IMR-90 (cell line): ENCODE results near the gene ZNF831. TPM values are rescaled to one million over a fixed set of nuclear protein-coding genes. Genes with fewer than 3 reads are reported as not detected.

Experiments used
- ATAC-seq: fragments of 200-7000 bp; cut with Tn5 transposase; 2 replicates; pipeline ENCODE4 v1.9.1; 2020; ENCODE audit warnings: low read depth, mild to moderate bottlenecking, moderate library complexity
- BruUV-seq: library from RNA; stranded (reverse); fragments of 400-500 nt; replicated peaks from 2 replicates; lab custom pipeline; 2021; lab: Mats Ljungman, UMichigan
- CTCF ChIA-PET: fragments of 300-600 bp; formaldehyde crosslinking; extraction: SDS; loops from one replicate; lab custom pipeline; 2021; ENCODE audit warnings: antibody characterized with exemption; lab: Yijun Ruan, JAX
- POLR2A ChIA-PET: fragments of 300-600 bp; sonication (Branson Sonifier 250); formaldehyde crosslinking; loops from one replicate; lab custom pipeline; 2022; ENCODE audit warnings: antibody characterized with exemption; ENCODE audit not compliant: unreplicated experiment; lab: Charles Lee
- DNase-seq: peaks from one replicate; pipeline ENCODE4 v3.0.0; 2013
- H2AFZ ChIP-seq: replicated peaks from 2 replicates; pipeline ENCODE3; 2013; ENCODE audit warnings: low read length, mild to moderate bottlenecking; ENCODE audit not compliant: poor library complexity
- H2AK5ac ChIP-seq: 2 replicates; pipeline ENCODE4 v1.6.1; 2013; ENCODE audit warnings: low read depth, low read length, inconsistent platforms
- H2AK9ac ChIP-seq: replicated peaks from 2 replicates; pipeline ENCODE3; 2013; ENCODE audit warnings: mild to moderate bottlenecking, low read depth, low read length, moderate library complexity; ENCODE audit not compliant: poor library complexity
- H2BK120ac ChIP-seq: 2 replicates; pipeline ENCODE4 v1.6.1; 2013; ENCODE audit warnings: low read depth, low read length, inconsistent platforms
- H2BK15ac ChIP-seq: 3 replicates; pipeline ENCODE4 v1.6.1; 2013; ENCODE audit warnings: low read depth, low read length, inconsistent platforms
- H2BK20ac ChIP-seq: 2 replicates; pipeline ENCODE4 v1.6.1; 2013; ENCODE audit warnings: low read depth, mild to moderate bottlenecking, inconsistent platforms, low read length, moderate library complexity
- H2BK5ac ChIP-seq: 2 replicates; pipeline ENCODE4 v1.6.1; 2013; ENCODE audit warnings: mild to moderate bottlenecking, low read depth, low read length, inconsistent platforms; ENCODE audit not compliant: poor library complexity, severe bottlenecking
- H3K14ac ChIP-seq: replicated peaks from 2 replicates; pipeline ENCODE4 v1.6.1; 2013; ENCODE audit warnings: low read depth, low read length, inconsistent platforms
- H3K18ac ChIP-seq: 2 replicates; pipeline ENCODE4 v1.6.1; 2013; ENCODE audit warnings: low read depth, low read length, control low read depth
- H3K23ac ChIP-seq: 2 replicates; pipeline ENCODE4 v1.6.1; 2013; ENCODE audit warnings: low read depth, low read length, inconsistent platforms
- H3K27ac ChIP-seq: 2 replicates; pipeline ENCODE4 v1.5.1; 2013; ENCODE audit warnings: mild to moderate bottlenecking, control low read depth, low read length; ENCODE audit not compliant: insufficient read depth
- H3K27me3 ChIP-seq: 2 replicates; pipeline ENCODE4 v1.6.1; 2013; ENCODE audit warnings: low read length; ENCODE audit not compliant: control insufficient read depth, insufficient read depth
- H3K36me3 ChIP-seq: 2 replicates; pipeline ENCODE4 v1.6.1; 2013; ENCODE audit warnings: low read length, mixed read lengths; ENCODE audit not compliant: control insufficient read depth, insufficient read depth
- H3K4ac ChIP-seq: 2 replicates; pipeline ENCODE4 v1.6.1; 2013; ENCODE audit warnings: low read depth, low read length, inconsistent platforms
- H3K4me1 ChIP-seq: 2 replicates; pipeline ENCODE4 v1.6.1; 2013; ENCODE audit warnings: low read length, mixed read lengths; ENCODE audit not compliant: control insufficient read depth, insufficient read depth
- H3K4me2 ChIP-seq: 2 replicates; pipeline ENCODE4 v1.6.1; 2013; ENCODE audit warnings: low read depth, mild to moderate bottlenecking, control low read depth, low read length, moderate library complexity
- H3K4me3 ChIP-seq: 2 replicates; pipeline ENCODE4 v1.5.1; 2013; ENCODE audit warnings: low read depth, mild to moderate bottlenecking, control low read depth, low read length, moderate library complexity; ENCODE audit not compliant: insufficient read depth
- H3K56ac ChIP-seq: 2 replicates; pipeline ENCODE4 v1.6.1; 2013; ENCODE audit warnings: low read length, inconsistent platforms; ENCODE audit not compliant: insufficient read depth; ENCODE audit errors: extremely low read depth
- H3K79me1 ChIP-seq, 2 experiments: 2 replicates each; pipeline ENCODE4 v1.6.1; 2013; ENCODE audit warnings: low read length in 2 of 2, inconsistent platforms in 1 of 2, low read depth in 1 of 2
- H3K9ac ChIP-seq: 2 replicates; pipeline ENCODE4 v1.6.1; 2013; ENCODE audit warnings: low read depth, low read length, control low read depth
- H3K9me1 ChIP-seq: 2 replicates; pipeline ENCODE4 v1.6.1; 2013; ENCODE audit warnings: low read length, inconsistent platforms; ENCODE audit not compliant: insufficient read depth
- H3K9me3 ChIP-seq: 2 replicates; pipeline ENCODE4 v1.6.1; 2013; ENCODE audit warnings: low read length; ENCODE audit not compliant: control insufficient read depth, insufficient read depth
- H4K20me1 ChIP-seq: 2 replicates; pipeline ENCODE4 v1.6.1; 2013; ENCODE audit warnings: low read length, inconsistent platforms; ENCODE audit not compliant: insufficient read depth
- H4K5ac ChIP-seq: 2 replicates; pipeline ENCODE4 v1.6.1; 2013; ENCODE audit warnings: mild to moderate bottlenecking, low read depth, low read length, control low read depth
- H4K8ac ChIP-seq, 2 experiments: 2 replicates each; pipeline ENCODE4 v1.6.1; 2013; ENCODE audit warnings: low read depth in 2 of 2, low read length in 2 of 2, control low read depth in 1 of 2, inconsistent platforms in 1 of 2
- H4K91ac ChIP-seq: 2 replicates; pipeline ENCODE4 v1.6.1; 2013; ENCODE audit warnings: low read depth, low read length, inconsistent platforms; ENCODE audit not compliant: insufficient read depth
- CEBPB ChIP-seq: IDR thresholded peaks from 2 replicates; pipeline ENCODE4 v1.6.1; 2012; ENCODE audit warnings: low read depth, low read length, improper control_type of control experiment
- CHD1 ChIP-seq: IDR thresholded peaks from 2 replicates; pipeline ENCODE4 v1.6.1; 2012; ENCODE audit warnings: low read depth, low read length, improper control_type of control experiment
- FOS ChIP-seq: fragments of 150-350 bp; IDR thresholded peaks from 2 replicates; pipeline ENCODE4 v1.6.1; 2016; ENCODE audit warnings: low read depth, low read length
- MXI1 ChIP-seq: IDR thresholded peaks from 2 replicates; pipeline ENCODE4 v1.6.1; 2012; ENCODE audit warnings: low read depth, mild to moderate bottlenecking, low read length, moderate library complexity, borderline replicate concordance
- NFE2L2 ChIP-seq: fragments of 150-350 bp; IDR thresholded peaks from 2 replicates; pipeline ENCODE4 v1.6.1; 2016; ENCODE audit warnings: low read depth, mild to moderate bottlenecking, low read length
- POLR2A ChIP-seq: IDR thresholded peaks from 2 replicates; pipeline ENCODE4 v1.6.1; 2012; ENCODE audit warnings: mild to moderate bottlenecking, low read depth, low read length
- RAD21 ChIP-seq: IDR thresholded peaks from 2 replicates; pipeline ENCODE4 v1.6.1; 2012; ENCODE audit warnings: low read length, improper control_type of control experiment
- RCOR1 ChIP-seq: IDR thresholded peaks from 2 replicates; pipeline ENCODE4 v1.6.1; 2012; ENCODE audit warnings: mild to moderate bottlenecking, low read length, improper control_type of control experiment; ENCODE audit not compliant: insufficient replicate concordance
- SMC3 ChIP-seq: fragments of 150-350 bp; IDR thresholded peaks from 2 replicates; pipeline ENCODE4 v1.6.1; 2016; ENCODE audit warnings: low read depth, mild to moderate bottlenecking, antibody characterized with exemption, low read length, moderate library complexity
- WGBS, 2 experiments: methylation state at CpG; one replicate each; pipeline versions ENCODE4 v1.1.5 to v1.1.7; 2013; ENCODE audit warnings: missing lambda C conversion rate in 2 of 2; ENCODE audit not compliant: insufficient read length in 1 of 2; ENCODE audit errors: extremely low coverage in 2 of 2; 5-methylcytosine and 5-hydroxymethylcytosine counted together
- dilution Hi-C: fragments of 300-500 bp; cut with HindIII; formaldehyde crosslinking; loops from one replicate; pipeline ENCODE4 v1.14.3; 2018; ENCODE audit warnings: low sequenced_read_pairs; ENCODE audit not compliant: unreplicated experiment
- in situ Hi-C: fragments of 300-500 bp; cut with MboI; formaldehyde crosslinking; loops from 3 replicates; pipeline ENCODE4 v1.14.3; 2019; ENCODE audit warnings: low sequenced_read_pairs, inconsistent platforms, mixed read lengths
- intact Hi-C: fragments of 100-400 bp; cut with micrococcal nuclease; formaldehyde crosslinking; loops from 2 replicates; pipeline ENCODE4 v1.10.0; 2022
- polyA plus RNA-seq, 3 experiments: library from polyadenylated mRNA; depleted of rRNA; stranded (reverse); fragments of >200 nt; gene quantifications; 2 replicates each; pipeline ENCODE4 v1.2.3, GENCODE V29; 2012; ENCODE audit warnings: low replicate concordance in 1 of 3
- total RNA-seq: library from RNA; depleted of rRNA; stranded (reverse); fragments of >200 nt; gene quantifications from 2 replicates; pipeline ENCODE4 v1.2.3, GENCODE V29; 2012
- TF ChIP-seq, protein P1 (sequence below): fragments of 150-350 bp; IDR thresholded peaks from 2 replicates; pipeline ENCODE4 v1.6.1; 2017; ENCODE audit warnings: mild to moderate bottlenecking, antibody characterized with exemption, low read length, low read depth
- TF ChIP-seq, protein P2 (sequence below): conservative IDR thresholded peaks from 2 replicates; pipeline ENCODE4 v1.5.1; 2012; ENCODE audit warnings: mild to moderate bottlenecking, low read depth, low read length, improper control_type of control experiment
- TF ChIP-seq, protein P3 (sequence below): fragments of 150-350 bp; IDR thresholded peaks from 2 replicates; pipeline ENCODE4 v1.6.1; 2016; ENCODE audit warnings: low read depth, mild to moderate bottlenecking, low read length, moderate library complexity, borderline replicate concordance

Gene ZNF831
- total and polyA plus RNA-seq, 2 of the 4 experiments (the other 2 are of a cell fraction): not detected

DNA sequence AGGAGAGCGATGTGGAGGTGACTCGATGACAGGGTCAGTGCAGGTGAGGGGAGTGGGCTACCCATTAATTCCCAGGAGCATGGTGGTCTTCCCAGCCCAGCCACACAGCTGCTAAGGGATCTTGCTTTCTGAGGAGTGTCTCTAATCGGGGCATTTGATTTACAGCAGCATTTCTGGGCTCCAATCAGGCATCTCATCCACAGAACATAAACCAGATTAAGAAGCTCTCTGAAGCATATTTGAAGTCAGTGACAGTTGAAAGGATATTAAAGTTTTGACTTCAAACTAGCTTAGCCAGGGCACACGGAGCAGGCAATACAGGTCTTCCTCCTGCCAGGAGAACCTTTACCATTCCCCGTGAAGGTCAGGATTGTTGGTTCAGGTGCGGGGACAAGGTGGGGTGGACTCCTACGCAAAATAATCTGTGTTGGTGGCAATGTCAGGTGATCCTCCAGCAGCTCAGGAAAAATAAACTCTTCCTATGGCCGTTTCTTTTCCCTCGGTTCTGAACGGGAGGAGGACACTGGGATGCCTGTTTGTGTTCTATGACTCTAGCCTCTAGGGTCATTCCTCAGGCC is 39.9 kb upstream of the ZNF831 start:
- Histone ChIP-seq H2BK15ac (no peak overlapping the region), H3K4me3 (no peak overlapping the region), H3K4ac (no peak overlapping the region), H3K27ac (no peak overlapping the region), H3K4me2 (no peak overlapping the region), H2BK20ac (no peak overlapping the region), H3K9ac (no peak overlapping the region), H2AFZ (no peak overlapping the region), H4K8ac (no peak overlapping the region), H3K18ac (no peak overlapping the region), H3K23ac (no peak overlapping the region), H2AK5ac (no peak overlapping the region), H3K14ac (no peak overlapping the region), H4K20me1 (no peaks in the 10 kb centered on the region), H3K9me3 (no peaks in the 10 kb centered on the region), H2AK9ac (no peak overlapping the region), H4K91ac (no peak overlapping the region), H4K5ac (no peak overlapping the region), H2BK120ac (no peak overlapping the region), H3K79me1 (no peaks in the 10 kb centered on the region), H3K27me3 (0 out of 2 replicates have a peak, but pooled peaks cover 2% of the 10 kb centered on the region), H3K9me1 (no peaks in the 10 kb centered on the region), H3K4me1 (no peaks in the 10 kb centered on the region), H3K56ac (no peak overlapping the region), H3K36me3 (no peaks in the 10 kb centered on the region), H2BK5ac (no peak overlapping the region)
- dilution Hi-C loops (no loop called here), intact Hi-C loops (no loop called here), in situ Hi-C loops (no loop called here)
- DNase-seq: no peak
- TF ChIP-seq FOS (no peak), CHD1 (no peak), NFE2L2 (no peak), SMC3 (no peak), RCOR1 (no peak), MXI1 (no peak), RAD21 (no peak), POLR2A (no peak), CEBPB (no peak)
- TF ChIP-seq, protein P1, sequence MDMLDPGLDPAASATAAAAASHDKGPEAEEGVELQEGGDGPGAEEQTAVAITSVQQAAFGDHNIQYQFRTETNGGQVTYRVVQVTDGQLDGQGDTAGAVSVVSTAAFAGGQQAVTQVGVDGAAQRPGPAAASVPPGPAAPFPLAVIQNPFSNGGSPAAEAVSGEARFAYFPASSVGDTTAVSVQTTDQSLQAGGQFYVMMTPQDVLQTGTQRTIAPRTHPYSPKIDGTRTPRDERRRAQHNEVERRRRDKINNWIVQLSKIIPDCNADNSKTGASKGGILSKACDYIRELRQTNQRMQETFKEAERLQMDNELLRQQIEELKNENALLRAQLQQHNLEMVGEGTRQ: no peak
- TF ChIP-seq, protein P2, sequence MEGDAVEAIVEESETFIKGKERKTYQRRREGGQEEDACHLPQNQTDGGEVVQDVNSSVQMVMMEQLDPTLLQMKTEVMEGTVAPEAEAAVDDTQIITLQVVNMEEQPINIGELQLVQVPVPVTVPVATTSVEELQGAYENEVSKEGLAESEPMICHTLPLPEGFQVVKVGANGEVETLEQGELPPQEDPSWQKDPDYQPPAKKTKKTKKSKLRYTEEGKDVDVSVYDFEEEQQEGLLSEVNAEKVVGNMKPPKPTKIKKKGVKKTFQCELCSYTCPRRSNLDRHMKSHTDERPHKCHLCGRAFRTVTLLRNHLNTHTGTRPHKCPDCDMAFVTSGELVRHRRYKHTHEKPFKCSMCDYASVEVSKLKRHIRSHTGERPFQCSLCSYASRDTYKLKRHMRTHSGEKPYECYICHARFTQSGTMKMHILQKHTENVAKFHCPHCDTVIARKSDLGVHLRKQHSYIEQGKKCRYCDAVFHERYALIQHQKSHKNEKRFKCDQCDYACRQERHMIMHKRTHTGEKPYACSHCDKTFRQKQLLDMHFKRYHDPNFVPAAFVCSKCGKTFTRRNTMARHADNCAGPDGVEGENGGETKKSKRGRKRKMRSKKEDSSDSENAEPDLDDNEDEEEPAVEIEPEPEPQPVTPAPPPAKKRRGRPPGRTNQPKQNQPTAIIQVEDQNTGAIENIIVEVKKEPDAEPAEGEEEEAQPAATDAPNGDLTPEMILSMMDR: no peak
- TF ChIP-seq, protein P3, sequence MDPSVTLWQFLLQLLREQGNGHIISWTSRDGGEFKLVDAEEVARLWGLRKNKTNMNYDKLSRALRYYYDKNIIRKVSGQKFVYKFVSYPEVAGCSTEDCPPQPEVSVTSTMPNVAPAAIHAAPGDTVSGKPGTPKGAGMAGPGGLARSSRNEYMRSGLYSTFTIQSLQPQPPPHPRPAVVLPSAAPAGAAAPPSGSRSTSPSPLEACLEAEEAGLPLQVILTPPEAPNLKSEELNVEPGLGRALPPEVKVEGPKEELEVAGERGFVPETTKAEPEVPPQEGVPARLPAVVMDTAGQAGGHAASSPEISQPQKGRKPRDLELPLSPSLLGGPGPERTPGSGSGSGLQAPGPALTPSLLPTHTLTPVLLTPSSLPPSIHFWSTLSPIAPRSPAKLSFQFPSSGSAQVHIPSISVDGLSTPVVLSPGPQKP: no peak
- no peak for ATAC-seq
- WGBS, 2 experiments: no CpG with 5 or more reads among the region's 10 CpGs
- POLR2A ChIA-PET: no interaction called here
- no TSS peak for BruUV-seq
- CTCF ChIA-PET: no interaction called here
